Measurements from ENCODE around the gene BCAR1.
"Not testable (repeated sequence)": the region's sequence is repeated elsewhere in the genome, so short reads cannot be mapped to it uniquely, and the experiment has no call there.

The BCAR1 gene

GRCh38 chr16:75271441-75272096, 20.1 kb upstream of the BCAR1 start:
- no peaks in the 10 kb centered on the region for H3K27me3 ChIP-seq (ENCODE audit: control insufficient read depth in 2 of 2, insufficient read depth in 2 of 2, low read length in 2 of 2)
- H3K9me3 ChIP-seq (ENCODE audit: control insufficient read depth in 2 of 2, low read length in 2 of 2) = no peaks in the 10 kb centered on the region
- H3K9ac ChIP-seq (ENCODE audit: low read depth in 1 of 2, low read length in 2 of 2) = no peak overlapping the region
- H3K4me1 ChIP-seq (ENCODE audit: control insufficient read depth in 2 of 2, insufficient read depth in 2 of 2, low read length in 2 of 2) = peaks cover 4 to 9% of the 10 kb centered on the region in 2 donors
- H3K4me3 ChIP-seq (ENCODE audit: low read length in 2 of 2) = no peak overlapping the region
- no peaks in the 10 kb centered on the region for H3K36me3 ChIP-seq (ENCODE audit: control insufficient read depth in 2 of 2, insufficient read depth in 2 of 2, low read length in 2 of 2)
- no peak overlapping the region for H3K27ac ChIP-seq (ENCODE audit: low read depth in 2 of 2, low read length in 2 of 2)

GRCh38 chr16:75269358-75269757, 17.9 kb upstream of the BCAR1 start:
- not testable (repeated sequence) for H3K4me3 ChIP-seq (ENCODE audit: low read length in 2 of 2); H3K9ac ChIP-seq (ENCODE audit: low read depth in 1 of 2, low read length in 2 of 2); H3K9me3 ChIP-seq (ENCODE audit: control insufficient read depth in 2 of 2, low read length in 2 of 2); H3K36me3 ChIP-seq (ENCODE audit: control insufficient read depth in 2 of 2, insufficient read depth in 2 of 2, low read length in 2 of 2); H3K27me3 ChIP-seq (ENCODE audit: control insufficient read depth in 2 of 2, insufficient read depth in 2 of 2, low read length in 2 of 2)
- Histone ChIP-seq H3K27ac (ENCODE audit: low read depth in 2 of 2, low read length in 2 of 2) (peak overlapping the region in 1 of 2 donors; percentile 11), H3K4me1 (ENCODE audit: control insufficient read depth in 2 of 2, insufficient read depth in 2 of 2, low read length in 2 of 2) (peaks cover 15 to 20% of the 10 kb centered on the region in 2 donors)

GRCh38 chr16:75267631-75268264, 16.3 kb upstream of the BCAR1 start:
- Histone ChIP-seq H3K9me3 (ENCODE audit: control insufficient read depth in 2 of 2, low read length in 2 of 2) (no peaks in the 10 kb centered on the region), H3K4me1 (ENCODE audit: control insufficient read depth in 2 of 2, insufficient read depth in 2 of 2, low read length in 2 of 2) (peaks cover 29 to 34% of the 10 kb centered on the region in 2 donors), H3K9ac (ENCODE audit: low read depth in 1 of 2, low read length in 2 of 2) (peak overlapping the region in 1 of 2 donors; percentile 59), H3K36me3 (ENCODE audit: control insufficient read depth in 2 of 2, insufficient read depth in 2 of 2, low read length in 2 of 2) (no peaks in the 10 kb centered on the region), H3K4me3 (ENCODE audit: low read length in 2 of 2) (no peak overlapping the region), H3K27me3 (ENCODE audit: control insufficient read depth in 2 of 2, insufficient read depth in 2 of 2, low read length in 2 of 2) (peaks cover 0 to 5% of the 10 kb centered on the region in 2 donors), H3K27ac (ENCODE audit: low read depth in 2 of 2, low read length in 2 of 2) (peak overlapping the region; percentile 11 to 69)

- Histone ChIP-seq H3K27me3 (ENCODE audit: control insufficient read depth in 2 of 2, insufficient read depth in 2 of 2, low read length in 2 of 2) (peaks cover 0 to 5% of the 10 kb centered on the region in 2 donors), H3K4me1 (ENCODE audit: control insufficient read depth in 2 of 2, insufficient read depth in 2 of 2, low read length in 2 of 2) (peaks cover 37 to 42% of the 10 kb centered on the region in 2 donors), H3K9me3 (ENCODE audit: control insufficient read depth in 2 of 2, low read length in 2 of 2) (no peaks in the 10 kb centered on the region), H3K27ac (ENCODE audit: low read depth in 2 of 2, low read length in 2 of 2) (peak overlapping the region in 1 of 2 donors; percentile 82), H3K36me3 (ENCODE audit: control insufficient read depth in 2 of 2, insufficient read depth in 2 of 2, low read length in 2 of 2) (no peaks in the 10 kb centered on the region), H3K9ac (ENCODE audit: low read depth in 1 of 2, low read length in 2 of 2) (peak overlapping the region in 1 of 2 donors; percentile 57), H3K4me3 (ENCODE audit: low read length in 2 of 2) (peak overlapping the region in 1 of 2 donors; percentile 77)
These were observed 15.6 kb upstream of the BCAR1 start for GRCh38 chr16:75266738-75267630.

GRCh38 chr16:75265911-75266701, 14.7 kb upstream of the BCAR1 start:
- H3K27me3 ChIP-seq (ENCODE audit: control insufficient read depth in 2 of 2, insufficient read depth in 2 of 2, low read length in 2 of 2) = peaks cover 0 to 5% of the 10 kb centered on the region in 2 donors
- peaks cover 43 to 51% of the 10 kb centered on the region in 2 donors for H3K4me1 ChIP-seq (ENCODE audit: control insufficient read depth in 2 of 2, insufficient read depth in 2 of 2, low read length in 2 of 2)
- peak overlapping the region; percentile 76 to 77 for H3K4me3 ChIP-seq (ENCODE audit: low read length in 2 of 2)
- no peaks in the 10 kb centered on the region for H3K36me3 ChIP-seq (ENCODE audit: control insufficient read depth in 2 of 2, insufficient read depth in 2 of 2, low read length in 2 of 2)
- peak overlapping the region; percentile 83 to 91 for H3K9ac ChIP-seq (ENCODE audit: low read depth in 1 of 2, low read length in 2 of 2)
- H3K9me3 ChIP-seq (ENCODE audit: control insufficient read depth in 2 of 2, low read length in 2 of 2) = no peaks in the 10 kb centered on the region
- peak overlapping the region; percentile 66 to 82 for H3K27ac ChIP-seq (ENCODE audit: low read depth in 2 of 2, low read length in 2 of 2)

- H3K4me1 ChIP-seq (ENCODE audit: control insufficient read depth in 2 of 2, insufficient read depth in 2 of 2, low read length in 2 of 2) = peaks cover 43 to 52% of the 10 kb centered on the region in 2 donors
These were observed 13.8 kb upstream of the BCAR1 start for GRCh38 chr16:75264999-75265910.

GRCh38 chr16:75264457-75264998, 13.1 kb upstream of the BCAR1 start:
- H3K9me3 ChIP-seq (ENCODE audit: control insufficient read depth in 2 of 2, low read length in 2 of 2) = no peaks in the 10 kb centered on the region
- H3K36me3 ChIP-seq (ENCODE audit: control insufficient read depth in 2 of 2, insufficient read depth in 2 of 2, low read length in 2 of 2) = no peaks in the 10 kb centered on the region
- peak overlapping the region; percentile 76 to 77 for H3K4me3 ChIP-seq (ENCODE audit: low read length in 2 of 2)
- peaks cover 0 to 5% of the 10 kb centered on the region in 2 donors for H3K27me3 ChIP-seq (ENCODE audit: control insufficient read depth in 2 of 2, insufficient read depth in 2 of 2, low read length in 2 of 2)
- peaks cover 42 to 52% of the 10 kb centered on the region in 2 donors for H3K4me1 ChIP-seq (ENCODE audit: control insufficient read depth in 2 of 2, insufficient read depth in 2 of 2, low read length in 2 of 2)
- peak overlapping the region; percentile 83 to 91 for H3K9ac ChIP-seq (ENCODE audit: low read depth in 1 of 2, low read length in 2 of 2)
- peak overlapping the region; percentile 66 to 82 for H3K27ac ChIP-seq (ENCODE audit: low read depth in 2 of 2, low read length in 2 of 2)

More at GRCh38 chr16:75264999-75265910, 13.8 kb upstream of the BCAR1 start:
- peak overlapping the region; percentile 76 to 77 for H3K4me3 ChIP-seq (ENCODE audit: low read length in 2 of 2)
- peak overlapping the region; percentile 83 to 91 for H3K9ac ChIP-seq (ENCODE audit: low read depth in 1 of 2, low read length in 2 of 2)
- peak overlapping the region; percentile 66 to 82 for H3K27ac ChIP-seq (ENCODE audit: low read depth in 2 of 2, low read length in 2 of 2)
- H3K27me3 ChIP-seq (ENCODE audit: control insufficient read depth in 2 of 2, insufficient read depth in 2 of 2, low read length in 2 of 2) = peaks cover 0 to 5% of the 10 kb centered on the region in 2 donors
- no peaks in the 10 kb centered on the region for H3K36me3 ChIP-seq (ENCODE audit: control insufficient read depth in 2 of 2, insufficient read depth in 2 of 2, low read length in 2 of 2)
- H3K9me3 ChIP-seq (ENCODE audit: control insufficient read depth in 2 of 2, low read length in 2 of 2) = no peaks in the 10 kb centered on the region

GRCh38 chr16:75263963-75264445, 12.6 kb upstream of the BCAR1 start:
- peak overlapping the region; percentile 66 to 82 for H3K27ac ChIP-seq (ENCODE audit: low read depth in 2 of 2, low read length in 2 of 2)
- H3K9ac ChIP-seq (ENCODE audit: low read depth in 1 of 2, low read length in 2 of 2) = no peak overlapping the region
- H3K4me3 ChIP-seq (ENCODE audit: low read length in 2 of 2) = peak overlapping the region; percentile 76 to 77
- H3K36me3 ChIP-seq (ENCODE audit: control insufficient read depth in 2 of 2, insufficient read depth in 2 of 2, low read length in 2 of 2) = no peaks in the 10 kb centered on the region
- H3K27me3 ChIP-seq (ENCODE audit: control insufficient read depth in 2 of 2, insufficient read depth in 2 of 2, low read length in 2 of 2) = peaks cover 0 to 5% of the 10 kb centered on the region in 2 donors
- peaks cover 39 to 52% of the 10 kb centered on the region in 2 donors for H3K4me1 ChIP-seq (ENCODE audit: control insufficient read depth in 2 of 2, insufficient read depth in 2 of 2, low read length in 2 of 2)
- no peaks in the 10 kb centered on the region for H3K9me3 ChIP-seq (ENCODE audit: control insufficient read depth in 2 of 2, low read length in 2 of 2)
